ENCODE results near the gene ADD1. TPM values are rescaled to one million over a fixed set of nuclear protein-coding genes. Genes with fewer than 3 reads are reported as not detected.

ADD1 gene
- total RNA-seq, 1 experiment from 2014 or later, result 139 TPM

- no peak overlapping the region for H3K27ac ChIP-seq
- no peaks in the 10 kb centered on the region for H3K27me3 ChIP-seq
- no peaks in the 10 kb centered on the region for H3K36me3 ChIP-seq
- H3K4me3 ChIP-seq, result no peak overlapping the region
- H3K9me3 ChIP-seq (replicated peaks), result no peaks in the 10 kb centered on the region
- DNase-seq, result no peak
- H3K4me1 ChIP-seq, result no peaks in the 10 kb centered on the region
Measured at GRCh38 chr4:2977211-2978088, 133.8 kb downstream of the ADD1 start.

Other genes with a start within 250 kb of the ADD1 start
- gene TNIP2, start 87.5 kb upstream of the ADD1 start, total RNA-seq (2014; rRNA removed; shearing (Covaris generic)), result 25.8 and 28.8 TPM in 2 replicates
- 22.0 and 28.1 TPM in 2 replicates for gene SH3BP2, start 50.8 kb upstream of the ADD1 start, total RNA-seq (2014; rRNA removed; shearing (Covaris generic))
- gene NOP14, start 119.6 kb downstream of the ADD1 start, total RNA-seq (2014; rRNA removed; shearing (Covaris generic)), result 36.6 and 39.5 TPM in 2 replicates
- 3.8 and 5.9 TPM in 2 replicates for gene GRK4, start 119.7 kb downstream of the ADD1 start, total RNA-seq (2014; rRNA removed; shearing (Covaris generic))
- gene HTT-AS, start 230.7 kb downstream of the ADD1 start, total RNA-seq (2014; rRNA removed; shearing (Covaris generic)), result not detected in 2 replicates
- gene HTT, start 230.8 kb downstream of the ADD1 start, total RNA-seq (2014; rRNA removed; shearing (Covaris generic)), result 24.3 and 30.7 TPM in 2 replicates